B cell (primary cell): Measurements from ENCODE around the gene RRAS2. TPM values are rescaled to one million over a fixed set of nuclear protein-coding genes. Genes with fewer than 3 reads are reported as not detected.

Experiments
- ATAC-seq: fragments of 200-7000 bp; cut with Tn5 transposase; one replicate; pipeline ENCODE4 v1.10.0; 2021; ENCODE audit warnings: low read depth, mild to moderate bottlenecking, moderate number of reproducible peaks, moderate library complexity
- CTCF ChIA-PET: fragments of 350-600 bp; sonication (Branson Sonifier 250); formaldehyde crosslinking; loops from one replicate; lab custom pipeline; 2021; ENCODE audit warnings: antibody characterized with exemption, inconsistent platforms; lab: Charles Lee
- POLR2A ChIA-PET: fragments of 350-600 bp; sonication (Branson Sonifier 250); formaldehyde crosslinking; loops from one replicate; lab custom pipeline; 2021; ENCODE audit warnings: antibody characterized with exemption; lab: Charles Lee
- DNase-seq: peaks from one replicate; pipeline ENCODE4 v3.0.0; 2013
- H2AFZ ChIP-seq: 2 replicates; pipeline ENCODE4 v1.6.1; 2012; ENCODE audit warnings: mild to moderate bottlenecking, low read depth, low read length; ENCODE audit not compliant: insufficient read depth, poor library complexity, severe bottlenecking
- H3K27ac ChIP-seq, 2 donors: 1 replicate in 1 of 2; 2 replicates in 1 of 2; pipeline ENCODE4 v1.5.1; 2012 to 2013; ENCODE audit warnings: low read length in 2 of 2, mild to moderate bottlenecking in 2 of 2, moderate library complexity in 1 of 2
- H3K27me3 ChIP-seq, 4 experiments: fragments of 200-600 bp in 1 of 4; sonication (generic) in 1 of 4; replicated peaks in 1 of 4; 1 replicate in 2 of 4; 2 replicates in 2 of 4; pipeline versions ENCODE4 v1.6.1 to v1.7.0; 2013 to 2016; ENCODE audit warnings: low read length in 3 of 4, mild to moderate bottlenecking in 2 of 4, mixed read lengths in 1 of 4, moderate library complexity in 1 of 4; ENCODE audit not compliant: insufficient read depth in 4 of 4, control insufficient read depth in 3 of 4; ENCODE audit errors: control extremely low read depth in 1 of 4
- H3K36me3 ChIP-seq, 2 experiments: replicated peaks in 1 of 2; 1 replicate in 1 of 2; 2 replicates in 1 of 2; pipeline versions ENCODE4 v1.6.1 to v1.7.1; 2013; ENCODE audit warnings: low read length in 1 of 2; ENCODE audit not compliant: insufficient read depth in 2 of 2, control insufficient read depth in 1 of 2; ENCODE audit errors: control extremely low read depth in 1 of 2, extremely low read depth in 1 of 2
- H3K4me1 ChIP-seq, 2 donors: fragments of 200-600 bp in 1 of 2; sonication (generic) in 1 of 2; 1 replicate in 1 of 2; 2 replicates in 1 of 2; pipeline versions ENCODE4 v1.5.1 to v1.6.1; 2013 to 2017; ENCODE audit warnings: low read length in 2 of 2; ENCODE audit not compliant: control insufficient read depth in 2 of 2, insufficient read depth in 2 of 2
- H3K4me2 ChIP-seq: replicated peaks from 2 replicates; pipeline ENCODE3; 2012; ENCODE audit warnings: mild to moderate bottlenecking, low read depth, low read length; ENCODE audit not compliant: poor library complexity, severe bottlenecking
- H3K4me3 ChIP-seq, 5 experiments: fragments of 200-600 bp in 1 of 5; sonication (generic) in 1 of 5; 1 replicate in 3 of 5; 2 replicates in 2 of 5; pipeline versions ENCODE4 v1.5.1 to v1.7.0; 2011 to 2016; ENCODE audit warnings: low read length in 4 of 5, mild to moderate bottlenecking in 4 of 5, low read depth in 2 of 5, control low read depth in 1 of 5, moderate library complexity in 1 of 5; ENCODE audit not compliant: insufficient read depth in 1 of 5; ENCODE audit errors: control extremely low read depth in 1 of 5, extremely low read depth in 1 of 5
- H3K79me2 ChIP-seq: fragments of 200-600 bp; sonication (generic); one replicate; pipeline ENCODE4 v1.6.0; 2016; ENCODE audit warnings: low read length; ENCODE audit not compliant: control insufficient read depth, insufficient read depth
- H3K9ac ChIP-seq: fragments of 200-600 bp; sonication (generic); 2 replicates; pipeline ENCODE4 v1.6.1; 2017; ENCODE audit warnings: mild to moderate bottlenecking, low read length, moderate library complexity
- H3K9me3 ChIP-seq, 3 donors: one replicate each; pipeline versions ENCODE4 v1.6.1 to v1.7.1; 2013; ENCODE audit warnings: low read length in 2 of 3; ENCODE audit not compliant: control insufficient read depth in 2 of 3, insufficient read depth in 1 of 3; ENCODE audit errors: control extremely low read depth in 1 of 3
- H4K20me1 ChIP-seq: 2 replicates; pipeline ENCODE4 v1.6.0; 2012; ENCODE audit warnings: mild to moderate bottlenecking, low read length; ENCODE audit not compliant: insufficient read depth, control insufficient read depth, poor library complexity, severe bottlenecking
- H3K27ac Mint-ChIP-seq: one replicate; pipeline ENCODE4 v1.8.0; 2021; ENCODE audit warnings: mixed read lengths
- H3K27me3 Mint-ChIP-seq: one replicate; pipeline ENCODE4 v1.8.0; 2021; ENCODE audit warnings: mixed read lengths
- H3K4me1 Mint-ChIP-seq: one replicate; pipeline ENCODE4 v1.8.0; 2021; ENCODE audit warnings: mixed read lengths
- H3K4me3 Mint-ChIP-seq: one replicate; pipeline ENCODE4 v1.8.0; 2021; ENCODE audit warnings: mixed read lengths
- H3K9me3 Mint-ChIP-seq: one replicate; pipeline ENCODE4 v1.8.0; 2022; ENCODE audit warnings: mixed read lengths; ENCODE audit not compliant: insufficient read depth
- EZH2 ChIP-seq: IDR thresholded peaks from 2 replicates; pipeline ENCODE4 v1.6.1; 2012; ENCODE audit warnings: borderline replicate concordance, low read depth, mild to moderate bottlenecking, moderate library complexity, low read length; ENCODE audit not compliant: insufficient read depth, poor library complexity, severe bottlenecking
- WGBS: methylation state at CpG from one replicate; pipeline ENCODE4 v1.1.5; 2013; ENCODE audit warnings: missing lambda C conversion rate; ENCODE audit not compliant: insufficient coverage; 5-methylcytosine and 5-hydroxymethylcytosine counted together
- intact Hi-C: fragments of 100-400 bp; cut with micrococcal nuclease; formaldehyde crosslinking; loops from one replicate; pipeline ENCODE4 v1.10.0; 2022
- polyA plus RNA-seq: library from polyadenylated mRNA; depleted of rRNA; stranded (reverse); fragments of >200 nt; gene quantifications from 2 replicates; pipeline ENCODE4 v1.2.3, GENCODE V29; 2012
- total RNA-seq, 2 donors: library from RNA; stranded (reverse); fragments of 120-200 nt in 1 of 2; gene quantifications; 1 replicate in 1 of 2; 2 replicates in 1 of 2; pipeline versions ENCODE4 v1.2.3 to v1.2.4, GENCODE V29; 2013 to 2022
- TF ChIP-seq, protein P1 (sequence below): fragments of 200-600 bp; IDR thresholded peaks from one replicate; pipeline ENCODE4 v1.8.0; 2022; ENCODE audit warnings: antibody characterized with exemption, mild to moderate bottlenecking

RRAS2 gene
- total and polyA plus RNA-seq, 2 donors (not counting 1 experiment from before 2014, with no cell fraction given): 31.8 to 72.4 TPM

DNA sequence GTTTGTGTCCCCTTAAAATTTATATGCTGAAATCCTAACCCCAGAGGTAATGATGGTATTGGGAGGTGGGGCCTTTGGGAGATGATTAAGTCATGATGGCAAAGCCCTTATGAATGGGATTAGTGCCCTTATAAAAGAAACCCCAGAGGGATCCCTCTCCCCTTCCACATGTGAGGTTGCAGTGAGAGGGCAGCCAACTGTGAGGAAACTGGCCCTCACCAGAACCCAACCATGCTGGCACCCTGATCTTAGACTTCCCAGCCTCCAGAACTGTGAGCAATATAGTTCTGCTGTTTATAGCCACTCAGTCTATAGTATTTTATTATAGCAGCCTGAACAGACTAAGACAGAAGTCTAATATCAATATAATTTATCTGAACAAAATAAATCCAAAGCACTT, 27.1 kb upstream of the RRAS2 start:
- Mint-ChIP-seq H3K27ac (no peak overlapping the region), H3K9me3 (no peaks in the 10 kb centered on the region), H3K4me1 (peaks cover 7% of the 10 kb centered on the region), H3K27me3 (peaks cover 12% of the 10 kb centered on the region), H3K4me3 (no peak overlapping the region)
- POLR2A ChIA-PET: no interaction called here
- Histone ChIP-seq H4K20me1 (no peaks in the 10 kb centered on the region), H3K4me2 (no peak overlapping the region), H3K9ac (no peak overlapping the region), H3K4me1 (peaks cover 6 to 8% of the 10 kb centered on the region in 2 donors), H3K9me3 (no peaks in the 10 kb centered on the region), H3K36me3 (no peaks in the 10 kb centered on the region), H3K27me3 (peaks cover 0 to 4% (median 2%) of the 10 kb centered on the region in 4 experiments), H2AFZ (no peak overlapping the region), H3K27ac (no peak overlapping the region), H3K79me2 (no peaks in the 10 kb centered on the region), H3K4me3 (no peak overlapping the region)
- ATAC-seq (no peak), DNase-seq (no peak)
- intact Hi-C loops: no loop called here
- TF ChIP-seq, protein P1, sequence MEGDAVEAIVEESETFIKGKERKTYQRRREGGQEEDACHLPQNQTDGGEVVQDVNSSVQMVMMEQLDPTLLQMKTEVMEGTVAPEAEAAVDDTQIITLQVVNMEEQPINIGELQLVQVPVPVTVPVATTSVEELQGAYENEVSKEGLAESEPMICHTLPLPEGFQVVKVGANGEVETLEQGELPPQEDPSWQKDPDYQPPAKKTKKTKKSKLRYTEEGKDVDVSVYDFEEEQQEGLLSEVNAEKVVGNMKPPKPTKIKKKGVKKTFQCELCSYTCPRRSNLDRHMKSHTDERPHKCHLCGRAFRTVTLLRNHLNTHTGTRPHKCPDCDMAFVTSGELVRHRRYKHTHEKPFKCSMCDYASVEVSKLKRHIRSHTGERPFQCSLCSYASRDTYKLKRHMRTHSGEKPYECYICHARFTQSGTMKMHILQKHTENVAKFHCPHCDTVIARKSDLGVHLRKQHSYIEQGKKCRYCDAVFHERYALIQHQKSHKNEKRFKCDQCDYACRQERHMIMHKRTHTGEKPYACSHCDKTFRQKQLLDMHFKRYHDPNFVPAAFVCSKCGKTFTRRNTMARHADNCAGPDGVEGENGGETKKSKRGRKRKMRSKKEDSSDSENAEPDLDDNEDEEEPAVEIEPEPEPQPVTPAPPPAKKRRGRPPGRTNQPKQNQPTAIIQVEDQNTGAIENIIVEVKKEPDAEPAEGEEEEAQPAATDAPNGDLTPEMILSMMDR: no peak
- no peak for TF ChIP-seq EZH2
- CTCF ChIA-PET: interaction anchor here (3.7 kb wide), 1 partner anchor 85 kb away, joined by 12 read pairs; no protein-coding TSS in a partner anchor

GRCh38 chr11:14384338-14384737, 25.4 kb upstream of the RRAS2 start:
- CTCF ChIA-PET: interaction anchor here (1.1 to 1.9 kb wide), 3 partner anchors 35 to 76 kb away, joined by 3 to 7 read pairs (median 5); no protein-coding TSS in a partner anchor
- 71% methylated on average over 1 of the region's 1 CpG for WGBS
- no peak overlapping the region for H3K27ac Mint-ChIP-seq

More at GRCh38 chr11:14384338-14384737, 25.4 kb upstream of the RRAS2 start:
- H2AFZ ChIP-seq: no peak overlapping the region
- TF ChIP-seq, protein P1: no peak
- no peak for TF ChIP-seq EZH2
- H3K9me3 ChIP-seq: no peaks in the 10 kb centered on the region
- H3K4me2 ChIP-seq: no peak overlapping the region
- DNase-seq (no peak), ATAC-seq (no peak)
- Mint-ChIP-seq H3K9me3 (no peaks in the 10 kb centered on the region), H3K4me1 (peaks cover 12% of the 10 kb centered on the region), H3K27me3 (peaks cover 6% of the 10 kb centered on the region), H3K4me3 (no peak overlapping the region)
- no peak overlapping the region for H3K27ac ChIP-seq
- no peak overlapping the region for H3K9ac ChIP-seq
- H3K4me1 ChIP-seq: peaks cover 9 to 14% of the 10 kb centered on the region in 2 donors
- intact Hi-C loops: no loop called here
- POLR2A ChIA-PET: no interaction called here
- peaks cover 0 to 4% (median 2%) of the 10 kb centered on the region in 4 experiments for H3K27me3 ChIP-seq
- H4K20me1 ChIP-seq: no peaks in the 10 kb centered on the region
- no peak overlapping the region for H3K4me3 ChIP-seq
- H3K79me2 ChIP-seq: no peaks in the 10 kb centered on the region
- no peaks in the 10 kb centered on the region for H3K36me3 ChIP-seq
